B cell (primary cell): ENCODE measurements around the gene FLYWCH2.

Experiments
- EZH2 ChIP-seq: IDR thresholded peaks from 2 replicates; pipeline ENCODE4 v1.6.1; 2012; ENCODE audit warnings: borderline replicate concordance, low read depth, mild to moderate bottlenecking, moderate library complexity, low read length; ENCODE audit not compliant: insufficient read depth, poor library complexity, severe bottlenecking
- TF ChIP-seq, protein P1 (sequence below): fragments of 200-600 bp; IDR thresholded peaks from one replicate; pipeline ENCODE4 v1.8.0; 2022; ENCODE audit warnings: antibody characterized with exemption, mild to moderate bottlenecking

DNA sequence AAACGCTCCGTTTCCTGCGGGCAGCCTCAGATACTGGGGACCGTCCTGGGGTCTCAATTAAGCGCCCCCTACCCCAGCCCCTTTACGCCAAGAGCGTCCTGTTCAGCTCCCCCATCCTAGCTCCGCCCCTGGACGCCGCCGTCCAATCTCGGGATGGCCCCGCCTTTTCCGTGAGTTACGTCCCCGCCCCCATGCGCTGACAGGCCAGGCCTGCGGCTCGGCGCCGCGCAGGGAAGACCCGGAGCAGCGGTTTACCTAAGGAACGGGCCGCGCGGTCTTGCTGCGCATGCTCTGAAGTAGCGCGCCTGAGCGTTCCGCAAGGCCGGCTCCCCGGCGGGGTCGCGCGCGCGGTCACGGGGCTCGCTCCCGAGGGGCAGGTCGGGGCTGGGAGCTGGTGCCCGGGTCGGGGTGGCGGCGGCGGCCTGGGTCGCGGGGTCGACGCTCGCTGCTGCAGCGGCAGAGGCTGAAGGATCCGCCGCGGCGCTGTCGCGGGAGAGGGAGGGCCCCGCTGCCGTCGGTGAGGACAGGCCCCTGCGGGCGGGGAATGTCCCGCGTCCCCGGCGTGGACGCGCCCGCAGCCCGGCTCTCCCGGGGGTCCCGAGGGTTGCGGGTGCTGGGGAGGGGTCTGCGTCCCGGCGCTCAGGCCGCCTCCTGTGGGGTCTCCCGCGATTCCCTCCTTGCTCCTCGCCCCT, 28.8 kb downstream of the FLYWCH2 start, which contains the start of gene FLYWCH1:
- TF ChIP-seq, protein P1, sequence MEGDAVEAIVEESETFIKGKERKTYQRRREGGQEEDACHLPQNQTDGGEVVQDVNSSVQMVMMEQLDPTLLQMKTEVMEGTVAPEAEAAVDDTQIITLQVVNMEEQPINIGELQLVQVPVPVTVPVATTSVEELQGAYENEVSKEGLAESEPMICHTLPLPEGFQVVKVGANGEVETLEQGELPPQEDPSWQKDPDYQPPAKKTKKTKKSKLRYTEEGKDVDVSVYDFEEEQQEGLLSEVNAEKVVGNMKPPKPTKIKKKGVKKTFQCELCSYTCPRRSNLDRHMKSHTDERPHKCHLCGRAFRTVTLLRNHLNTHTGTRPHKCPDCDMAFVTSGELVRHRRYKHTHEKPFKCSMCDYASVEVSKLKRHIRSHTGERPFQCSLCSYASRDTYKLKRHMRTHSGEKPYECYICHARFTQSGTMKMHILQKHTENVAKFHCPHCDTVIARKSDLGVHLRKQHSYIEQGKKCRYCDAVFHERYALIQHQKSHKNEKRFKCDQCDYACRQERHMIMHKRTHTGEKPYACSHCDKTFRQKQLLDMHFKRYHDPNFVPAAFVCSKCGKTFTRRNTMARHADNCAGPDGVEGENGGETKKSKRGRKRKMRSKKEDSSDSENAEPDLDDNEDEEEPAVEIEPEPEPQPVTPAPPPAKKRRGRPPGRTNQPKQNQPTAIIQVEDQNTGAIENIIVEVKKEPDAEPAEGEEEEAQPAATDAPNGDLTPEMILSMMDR = no peak
- TF ChIP-seq EZH2 = no peak
